SK-N-SH treated with all-trans-retinoic acid at 6 μM for 48 hours (cell line): ENCODE data around the gene MUSK.

Experiments used
- ISL1 ChIP-seq: fragments of 250-450 bp; sonication (Bioruptor Pico); IDR thresholded peaks from 2 replicates; pipeline ENCODE4 v2.1.2; 2022; ENCODE audit warnings: mild to moderate bottlenecking, moderate library complexity
- OSR1 ChIP-seq: fragments of 250-450 bp; sonication (Bioruptor Pico); IDR thresholded peaks from 2 replicates; pipeline ENCODE4 v1.8.0; 2022; ENCODE audit warnings: moderate library complexity, mild to moderate bottlenecking, inconsistent platforms
- PATZ1 ChIP-seq: fragments of 250-450 bp; sonication (Bioruptor Pico); IDR thresholded peaks from 2 replicates; pipeline ENCODE4 v1.8.0; 2020; ENCODE audit warnings: mild to moderate bottlenecking, moderate library complexity, borderline replicate concordance
- RARB ChIP-seq: fragments of 250-450 bp; sonication (Bioruptor Pico); IDR thresholded peaks from 2 replicates; pipeline ENCODE4 v1.8.0; 2021; ENCODE audit warnings: mild to moderate bottlenecking, moderate library complexity
- ZC3H10 ChIP-seq: fragments of 250-450 bp; sonication (Bioruptor Pico); IDR thresholded peaks from 2 replicates; pipeline ENCODE4 v1.5.1; 2021; ENCODE audit warnings: mild to moderate bottlenecking, moderate library complexity
- ZFP3 ChIP-seq: fragments of 250-450 bp; sonication (Bioruptor Pico); IDR thresholded peaks from 2 replicates; pipeline ENCODE4 v1.5.0; 2020; ENCODE audit warnings: mild to moderate bottlenecking, moderate library complexity
- ZNF565 ChIP-seq: fragments of 450-650 bp; formaldehyde crosslinking; conservative IDR thresholded peaks from 2 replicates; pipeline ENCODE4 v1.5.0; 2020; ENCODE audit warnings: low read depth, mild to moderate bottlenecking, moderate library complexity
- ZNF8 ChIP-seq: fragments of 450-650 bp; formaldehyde crosslinking; IDR thresholded peaks from 2 replicates; pipeline ENCODE4 v1.5.0; 2020; ENCODE audit warnings: mild to moderate bottlenecking, moderate library complexity
- TF ChIP-seq, protein P1 (sequence below): fragments of 250-450 bp; sonication (Bioruptor Pico); IDR thresholded peaks from 2 replicates; pipeline ENCODE4 v1.5.1; 2020; ENCODE audit warnings: low read depth, mild to moderate bottlenecking, moderate library complexity

- TF ChIP-seq PATZ1 (CRISPR knock-in tag): no peak
- TF ChIP-seq ZNF565 (CRISPR knock-in tag): no peak
- TF ChIP-seq, protein P1, sequence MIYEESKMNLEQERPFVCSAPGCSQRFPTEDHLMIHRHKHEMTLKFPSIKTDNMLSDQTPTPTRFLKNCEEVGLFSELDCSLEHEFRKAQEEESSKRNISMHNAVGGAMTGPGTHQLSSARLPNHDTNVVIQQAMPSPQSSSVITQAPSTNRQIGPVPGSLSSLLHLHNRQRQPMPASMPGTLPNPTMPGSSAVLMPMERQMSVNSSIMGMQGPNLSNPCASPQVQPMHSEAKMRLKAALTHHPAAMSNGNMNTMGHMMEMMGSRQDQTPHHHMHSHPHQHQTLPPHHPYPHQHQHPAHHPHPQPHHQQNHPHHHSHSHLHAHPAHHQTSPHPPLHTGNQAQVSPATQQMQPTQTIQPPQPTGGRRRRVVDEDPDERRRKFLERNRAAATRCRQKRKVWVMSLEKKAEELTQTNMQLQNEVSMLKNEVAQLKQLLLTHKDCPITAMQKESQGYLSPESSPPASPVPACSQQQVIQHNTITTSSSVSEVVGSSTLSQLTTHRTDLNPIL: no peak
- TF ChIP-seq ZFP3: no peak
- no peak for TF ChIP-seq RARB
- TF ChIP-seq OSR1 (CRISPR knock-in tag): no peak
- TF ChIP-seq ISL1 (CRISPR knock-in tag): peak; percentile 60
- TF ChIP-seq ZC3H10 (CRISPR knock-in tag): no peak
- no peak for TF ChIP-seq ZNF8
These were observed 76.3 kb downstream of the MUSK start for GRCh38 chr9:110744715-110745384.
